ENCODE measurements around the gene USP25. TPM values are rescaled to one million over a fixed set of nuclear protein-coding genes. Genes with fewer than 3 reads are reported as not detected.

USP25 gene
- total RNA-seq, 4 donors from 2014 or later, result 37.4 to 107 (median 69.2) TPM

DNA sequence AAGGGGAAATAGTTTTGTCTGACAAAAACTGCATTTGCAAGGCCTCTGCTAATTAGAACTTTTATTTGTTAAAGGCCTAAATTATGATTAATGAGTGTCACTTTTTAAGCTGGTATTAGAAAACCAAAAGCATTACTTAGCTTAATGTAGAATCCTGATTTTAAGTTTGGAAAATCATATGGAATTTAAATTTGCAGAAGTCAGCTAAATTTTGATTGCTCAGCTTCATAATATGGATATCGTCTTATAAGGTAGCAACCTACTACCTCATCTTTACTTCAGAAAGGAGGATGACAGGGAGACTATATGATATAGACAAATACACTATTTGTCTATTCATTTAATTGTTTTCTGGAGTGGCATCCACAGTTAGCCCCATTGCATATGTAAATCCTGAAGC is 114.0 kb downstream of the USP25 start:
- peaks cover 0 to 11% (median 2%) of the 10 kb centered on the region in 4 donors for H3K4me1 ChIP-seq

DNA sequence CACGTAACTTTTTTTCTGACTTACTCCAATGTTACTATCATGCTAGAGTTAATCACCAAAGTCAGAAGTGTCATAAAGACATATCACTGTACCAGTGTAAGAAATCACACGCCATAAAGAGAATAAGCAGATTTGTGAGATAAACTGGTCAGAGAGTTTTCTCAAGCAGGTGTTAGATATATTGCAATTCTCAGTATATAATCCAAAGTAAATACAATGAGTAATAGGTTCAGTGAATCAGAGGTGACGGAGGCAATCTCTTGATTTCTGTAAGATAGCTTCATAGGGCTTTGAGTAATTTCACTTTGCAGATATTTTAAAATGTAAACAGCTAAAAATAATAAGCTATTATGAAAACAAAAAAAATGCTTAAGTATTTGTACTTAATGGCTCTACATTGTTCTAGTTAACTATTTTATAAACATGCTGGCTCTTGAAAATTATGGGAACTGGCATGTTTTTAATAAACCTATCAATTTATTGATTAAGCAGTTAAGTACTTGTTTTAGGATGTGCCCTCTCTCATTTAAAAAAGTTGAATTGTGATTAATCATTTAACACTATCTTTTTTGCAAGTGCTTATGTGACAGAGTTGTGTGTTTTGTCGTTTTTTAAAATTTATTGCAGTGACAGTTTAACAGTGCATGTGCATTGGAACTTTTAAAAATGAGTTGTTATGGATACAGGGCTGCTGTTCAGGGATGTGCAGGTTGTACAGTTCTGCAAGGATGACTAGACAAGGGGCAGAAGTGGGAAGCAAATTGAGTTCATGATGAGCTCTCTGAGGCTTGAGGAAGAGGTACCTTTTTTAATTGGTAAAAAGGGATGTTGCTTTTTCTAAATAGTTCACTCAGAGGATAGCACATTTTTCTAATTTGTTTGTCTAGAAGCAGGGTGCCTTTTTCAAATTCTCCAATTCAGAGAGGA is 119.1 kb downstream of the USP25 start:
- in situ Hi-C loops (cut with MboI; ENCODE audit: low pct_ligation_motif_present in 1 of 4, low pct_unique_long_range_greater_than_20kb in 1 of 4, low sequenced_read_pairs in 3 of 4), result no loop called here
- intact Hi-C loops (cut with DNase I; ENCODE audit: low total_unique reads), result no loop called here
- H3K9me3 ChIP-seq, result no peaks in the 10 kb centered on the region
- H3K36me3 ChIP-seq, result no peaks in the 10 kb centered on the region
- DNase-seq, result no peak
- H3K27ac ChIP-seq, result no peak overlapping the region
- 44 to 52% methylated on average over 3 to 4 of the region's 4 CpGs for WGBS, 2 donors (ENCODE audit: low coverage in 1 of 2)
- TF ChIP-seq EP300 (IDR thresholded peaks at IDR 0.05; ENCODE audit: low read depth) (no peak), POLR2AphosphoS5 (IDR thresholded peaks at IDR 0.05) (peak in 1 of 3 donors; percentile 18)
- peaks cover 0 to 13% (median 6%) of the 10 kb centered on the region in 4 donors for H3K4me1 ChIP-seq
- no peaks in the 10 kb centered on the region for H3K27me3 ChIP-seq
- H3K4me3 ChIP-seq, result no peak overlapping the region

More for the DNA sequence above, 114.0 kb downstream of the USP25 start:
- no peaks in the 10 kb centered on the region for H3K27me3 ChIP-seq
- no peak overlapping the region for H3K4me3 ChIP-seq
- in situ Hi-C loops (cut with MboI; ENCODE audit: low pct_ligation_motif_present in 1 of 4, low pct_unique_long_range_greater_than_20kb in 1 of 4, low sequenced_read_pairs in 3 of 4) (no loop called here), intact Hi-C loops (cut with DNase I; ENCODE audit: low total_unique reads) (no loop called here)
- no peak for TF ChIP-seq POLR2AphosphoS5 (IDR thresholded peaks at IDR 0.05)
- TF ChIP-seq POLR2A (IDR thresholded peaks at IDR 0.05), result no peak
- no peak for TF ChIP-seq EP300 (IDR thresholded peaks at IDR 0.05; ENCODE audit: low read depth)
- TF ChIP-seq, protein P1, sequence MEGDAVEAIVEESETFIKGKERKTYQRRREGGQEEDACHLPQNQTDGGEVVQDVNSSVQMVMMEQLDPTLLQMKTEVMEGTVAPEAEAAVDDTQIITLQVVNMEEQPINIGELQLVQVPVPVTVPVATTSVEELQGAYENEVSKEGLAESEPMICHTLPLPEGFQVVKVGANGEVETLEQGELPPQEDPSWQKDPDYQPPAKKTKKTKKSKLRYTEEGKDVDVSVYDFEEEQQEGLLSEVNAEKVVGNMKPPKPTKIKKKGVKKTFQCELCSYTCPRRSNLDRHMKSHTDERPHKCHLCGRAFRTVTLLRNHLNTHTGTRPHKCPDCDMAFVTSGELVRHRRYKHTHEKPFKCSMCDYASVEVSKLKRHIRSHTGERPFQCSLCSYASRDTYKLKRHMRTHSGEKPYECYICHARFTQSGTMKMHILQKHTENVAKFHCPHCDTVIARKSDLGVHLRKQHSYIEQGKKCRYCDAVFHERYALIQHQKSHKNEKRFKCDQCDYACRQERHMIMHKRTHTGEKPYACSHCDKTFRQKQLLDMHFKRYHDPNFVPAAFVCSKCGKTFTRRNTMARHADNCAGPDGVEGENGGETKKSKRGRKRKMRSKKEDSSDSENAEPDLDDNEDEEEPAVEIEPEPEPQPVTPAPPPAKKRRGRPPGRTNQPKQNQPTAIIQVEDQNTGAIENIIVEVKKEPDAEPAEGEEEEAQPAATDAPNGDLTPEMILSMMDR (IDR thresholded peaks at IDR 0.05), result no peak
- H3K9me3 ChIP-seq, result no peaks in the 10 kb centered on the region
- no peak for DNase-seq
- peaks cover 0 to 10% (median 0%) of the 10 kb centered on the region in 4 donors for H3K36me3 ChIP-seq
- WGBS, 2 donors (ENCODE audit: low coverage in 1 of 2), result 97 to 100% methylated on average over 1 of the region's 1 CpG
- no peak overlapping the region for H3K27ac ChIP-seq

DNA sequence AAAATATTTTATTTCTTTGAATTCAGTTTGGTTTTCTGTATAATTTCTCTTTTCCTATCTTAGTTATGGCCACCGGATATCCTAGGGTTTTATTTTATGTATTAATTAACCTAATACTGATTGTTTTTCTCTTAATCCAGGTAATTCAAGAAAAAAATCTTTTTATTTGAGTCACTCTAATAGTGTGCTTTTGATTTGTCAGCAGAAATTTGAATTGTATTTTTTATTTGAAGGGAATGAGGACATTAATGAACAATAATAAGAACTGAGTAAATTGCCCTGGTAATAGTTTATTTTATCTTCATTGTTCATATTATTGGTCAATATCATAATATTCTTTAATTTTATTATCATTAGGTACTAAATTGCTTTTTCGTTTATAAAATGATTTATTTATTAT is 120.1 kb downstream of the USP25 start:
- in situ Hi-C loops (cut with MboI; ENCODE audit: low pct_ligation_motif_present in 1 of 4, low pct_unique_long_range_greater_than_20kb in 1 of 4, low sequenced_read_pairs in 3 of 4), result no loop called here
- DNase-seq, result no peak
- TF ChIP-seq, protein P1 (IDR thresholded peaks at IDR 0.05), result no peak
- TF ChIP-seq POLR2A (IDR thresholded peaks at IDR 0.05) (no peak), EP300 (IDR thresholded peaks at IDR 0.05; ENCODE audit: low read depth) (no peak)
- no peak overlapping the region for H3K4me3 ChIP-seq
- H3K36me3 ChIP-seq, result peaks cover 0 to 9% (median 0%) of the 10 kb centered on the region in 4 donors
- no peaks in the 10 kb centered on the region for H3K27me3 ChIP-seq
- no peak overlapping the region for H3K27ac ChIP-seq
- H3K4me1 ChIP-seq, result peaks cover 0 to 13% (median 6%) of the 10 kb centered on the region in 4 donors
- WGBS, 2 donors (ENCODE audit: low coverage in 1 of 2), result 95 to 100% methylated on average over 2 of the region's 2 CpGs
- no peaks in the 10 kb centered on the region for H3K9me3 ChIP-seq
- intact Hi-C loops (cut with DNase I; ENCODE audit: low total_unique reads), result no loop called here

DNA sequence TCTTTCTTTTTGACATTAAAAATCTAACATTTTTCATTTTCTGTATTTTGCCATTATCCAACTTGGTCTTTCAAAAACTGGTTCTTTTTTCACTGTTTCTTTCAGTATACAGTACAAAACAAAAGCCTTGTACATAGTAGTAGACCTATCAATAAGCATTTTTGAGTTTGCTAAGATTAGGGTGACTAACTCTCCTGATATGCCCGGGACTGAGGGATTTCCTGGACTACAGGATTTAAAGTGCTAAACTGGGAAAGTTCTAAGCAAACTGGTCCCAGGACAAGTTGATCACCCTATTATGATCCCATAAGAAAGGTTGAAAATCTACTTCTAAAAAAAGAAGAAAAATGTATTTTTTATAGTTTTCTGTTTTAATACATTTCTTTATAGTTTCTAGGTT is 120.9 kb downstream of the USP25 start:
- Histone ChIP-seq H3K27me3 (no peaks in the 10 kb centered on the region), H3K27ac (no peak overlapping the region), H3K9me3 (no peaks in the 10 kb centered on the region), H3K36me3 (peaks cover 0 to 10% (median 0%) of the 10 kb centered on the region in 4 donors), H3K4me1 (peaks cover 0 to 13% (median 6%) of the 10 kb centered on the region in 4 donors), H3K4me3 (no peak overlapping the region)
- in situ Hi-C loops (cut with MboI; ENCODE audit: low pct_ligation_motif_present in 1 of 4, low pct_unique_long_range_greater_than_20kb in 1 of 4, low sequenced_read_pairs in 3 of 4), result no loop called here
- intact Hi-C loops (cut with DNase I; ENCODE audit: low total_unique reads), result no loop called here
- 69 to 77% methylated on average over 1 of the region's 1 CpG for WGBS, 2 donors (ENCODE audit: low coverage in 1 of 2)
- no peak for DNase-seq
- TF ChIP-seq POLR2AphosphoS5 (IDR thresholded peaks at IDR 0.05), result no peak

DNA sequence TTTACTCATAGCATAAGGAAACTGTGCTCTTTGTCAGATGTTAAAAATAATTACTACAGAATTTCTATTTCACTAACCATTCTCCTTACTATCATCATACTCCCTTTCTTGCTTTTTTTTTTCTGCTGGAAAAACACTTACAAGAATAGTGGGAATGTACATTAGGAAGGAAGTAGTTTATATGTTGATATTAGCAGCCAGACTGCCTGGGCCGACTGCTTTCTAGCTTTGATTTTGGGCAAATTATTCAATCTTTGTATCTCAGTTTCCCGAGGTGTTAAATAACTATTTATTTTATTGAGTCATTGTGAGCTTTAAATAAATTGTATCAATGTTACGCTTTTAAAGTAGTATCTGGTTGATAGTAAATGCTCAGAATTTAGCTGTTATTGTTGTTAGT is 122.4 kb downstream of the USP25 start:
- 81 to 88% methylated on average over 3 of the region's 3 CpGs for WGBS, 2 donors (ENCODE audit: low coverage in 1 of 2)
- in situ Hi-C loops (cut with MboI; ENCODE audit: low pct_ligation_motif_present in 1 of 4, low pct_unique_long_range_greater_than_20kb in 1 of 4, low sequenced_read_pairs in 3 of 4), result no loop called here
- Histone ChIP-seq H3K9me3 (no peaks in the 10 kb centered on the region), H3K27me3 (no peaks in the 10 kb centered on the region), H3K36me3 (peaks cover 0 to 10% (median 0%) of the 10 kb centered on the region in 4 donors), H3K4me3 (no peak overlapping the region), H3K4me1 (peaks cover 0 to 13% (median 6%) of the 10 kb centered on the region in 4 donors), H3K27ac (no peak overlapping the region)
- intact Hi-C loops (cut with DNase I; ENCODE audit: low total_unique reads), result no loop called here
- no peak for DNase-seq
- TF ChIP-seq POLR2AphosphoS5 (IDR thresholded peaks at IDR 0.05), result no peak
- TF ChIP-seq EP300 (IDR thresholded peaks at IDR 0.05; ENCODE audit: low read depth), result no peak
- TF ChIP-seq, protein P1 (IDR thresholded peaks at IDR 0.05), result no peak
- no peak for TF ChIP-seq POLR2A (IDR thresholded peaks at IDR 0.05)
